Activated naive CD8-positive, alpha-beta T cell treated with anti-CD3 and anti-CD28 coated beads, Interleukin-2, amount 50 U/mL, for 24 hours (primary cell): Measurements from ENCODE around the gene CCR6.
"Not testable (repeated sequence)": the region's sequence is repeated elsewhere in the genome, so short reads cannot be mapped to it uniquely, and the experiment has no call there.

Experiments used
- ATAC-seq: fragments of 150-1000 bp; cut with Tn5 transposase; one replicate; pipeline ENCODE4 v1.10.0; 2021
- DNase-seq: peaks from one replicate; pipeline ENCODE4 v3.0.0; 2021
- H3K27ac Mint-ChIP-seq: one replicate; pipeline ENCODE4 v1.8.0; 2021; ENCODE audit warnings: mild to moderate bottlenecking, mixed read lengths
- H3K27me3 Mint-ChIP-seq: one replicate; pipeline ENCODE4 v1.8.0; 2021; ENCODE audit warnings: mixed read lengths
- H3K36me3 Mint-ChIP-seq: one replicate; pipeline ENCODE4 v1.8.0; 2021; ENCODE audit warnings: low read depth, mixed read lengths
- H3K4me1 Mint-ChIP-seq: one replicate; pipeline ENCODE4 v1.8.0; 2021; ENCODE audit warnings: mixed read lengths
- H3K4me3 Mint-ChIP-seq: one replicate; pipeline ENCODE4 v1.8.0; 2021; ENCODE audit warnings: mild to moderate bottlenecking, moderate library complexity, mixed read lengths
- H3K9me3 Mint-ChIP-seq: one replicate; pipeline ENCODE4 v1.8.0; 2021; ENCODE audit warnings: mixed read lengths

The CCR6 gene

DNA sequence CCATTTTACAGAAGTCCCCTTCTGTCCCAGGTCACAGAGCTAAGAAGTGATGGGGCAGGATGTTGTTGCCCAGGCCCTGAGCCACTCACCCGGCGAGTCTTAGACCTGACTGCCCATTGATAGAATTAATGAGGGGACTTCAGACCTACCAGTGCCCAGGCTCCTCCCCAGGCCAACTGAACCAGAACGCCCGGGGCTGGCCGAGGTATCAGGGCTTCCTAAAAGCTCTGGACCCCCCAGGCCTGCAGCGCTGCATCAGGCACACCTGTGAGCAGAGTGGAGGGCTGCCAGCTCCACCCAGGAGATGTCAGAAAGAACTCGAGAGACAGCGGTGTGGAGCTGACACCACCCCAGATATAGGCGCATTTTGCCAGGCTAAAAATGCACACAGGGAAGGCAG is 31.4 kb downstream of the CCR6 start:
- peaks cover 28% of the 10 kb centered on the region for H3K4me1 Mint-ChIP-seq
- H3K36me3 Mint-ChIP-seq: no peaks in the 10 kb centered on the region
- no peak overlapping the region for H3K4me3 Mint-ChIP-seq
- DNase-seq (no peak), ATAC-seq (no peak)
- peaks cover 2% of the 10 kb centered on the region for H3K27me3 Mint-ChIP-seq
- no peak overlapping the region for H3K27ac Mint-ChIP-seq
- H3K9me3 Mint-ChIP-seq: no peaks in the 10 kb centered on the region

DNA sequence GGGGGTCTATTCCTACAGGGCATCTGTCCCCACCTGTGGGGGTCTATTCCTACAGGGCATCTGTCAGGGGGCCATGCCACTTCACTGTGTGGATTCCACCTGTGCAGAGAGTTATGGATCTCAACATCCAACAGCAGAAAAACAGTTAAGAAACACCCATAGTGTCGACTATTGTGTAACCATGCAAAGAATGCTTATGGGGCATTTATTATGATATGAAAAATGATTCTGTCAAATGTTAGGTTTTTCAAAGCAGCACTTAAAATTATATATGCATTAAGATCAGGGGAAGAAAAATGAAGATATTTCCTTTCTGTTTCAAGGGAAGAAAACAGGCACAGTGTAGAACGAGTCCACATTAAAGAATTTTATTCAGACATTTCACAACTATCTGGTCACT is 32.0 kb downstream of the CCR6 start:
- H3K27me3 Mint-ChIP-seq: peaks cover 2% of the 10 kb centered on the region
- H3K36me3 Mint-ChIP-seq: no peaks in the 10 kb centered on the region
- H3K4me3 Mint-ChIP-seq: no peak overlapping the region
- no peak overlapping the region for H3K27ac Mint-ChIP-seq
- no peak for ATAC-seq
- H3K4me1 Mint-ChIP-seq: peaks cover 28% of the 10 kb centered on the region
- no peak for DNase-seq
- no peaks in the 10 kb centered on the region for H3K9me3 Mint-ChIP-seq

DNA sequence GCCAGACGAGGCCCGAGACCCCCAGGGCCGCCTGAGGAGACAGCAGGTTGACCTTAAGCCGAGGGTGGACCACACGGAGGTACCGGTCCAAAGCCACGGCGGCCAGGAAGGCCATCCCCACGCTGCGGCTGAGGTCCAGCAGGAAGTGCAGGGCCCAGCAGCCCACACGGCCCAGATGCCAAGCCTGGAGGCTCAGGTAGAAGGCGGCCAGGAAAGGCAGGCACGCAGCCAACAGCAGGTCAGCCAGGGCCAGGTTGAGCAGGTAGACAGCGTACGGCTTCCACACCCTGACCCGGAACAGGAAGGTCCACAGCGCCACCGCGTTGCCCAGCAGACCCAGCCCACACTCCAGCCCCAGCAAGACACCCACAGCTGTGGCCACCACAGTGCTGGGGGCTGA is 34.5 kb downstream of the CCR6 start:
- peaks cover 13% of the 10 kb centered on the region for H3K4me1 Mint-ChIP-seq
- H3K9me3 Mint-ChIP-seq: no peaks in the 10 kb centered on the region
- no peak overlapping the region for H3K27ac Mint-ChIP-seq
- H3K27me3 Mint-ChIP-seq: peaks cover 2% of the 10 kb centered on the region
- H3K4me3 Mint-ChIP-seq: no peak overlapping the region
- H3K36me3 Mint-ChIP-seq: no peaks in the 10 kb centered on the region
- no peak for ATAC-seq
- no peak for DNase-seq

DNA sequence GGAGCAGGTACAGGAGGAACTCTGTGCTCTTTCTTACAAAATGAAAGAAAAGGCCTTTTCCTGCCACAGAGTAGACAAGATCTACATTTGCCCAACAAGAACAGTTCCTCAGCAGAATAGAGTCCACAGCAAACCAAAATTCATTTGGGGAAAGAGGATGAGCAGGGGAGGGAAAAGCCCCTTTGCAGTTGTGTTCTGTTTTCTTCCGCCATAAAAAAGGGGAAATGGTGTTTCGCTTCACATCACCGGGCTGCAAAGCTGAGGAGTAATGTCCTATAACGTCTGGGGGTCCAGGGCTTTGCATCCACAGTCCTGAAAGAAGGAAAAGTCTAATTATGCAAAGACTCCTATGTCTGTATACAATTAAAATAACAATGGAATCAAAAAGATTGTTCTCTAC is 35.0 kb downstream of the CCR6 start, which contains the start of gene GPR31:
Gene GPR31, minus strand, starts transcription at position 118 of the 400 bp plus-strand sequence. CDS start 149 bp downstream, outside the sequence.
- Mint-ChIP-seq H3K27me3 (peaks cover 2% of the 10 kb centered on the region), H3K4me1 (peaks cover 10% of the 10 kb centered on the region), H3K36me3 (no peaks in the 10 kb centered on the region), H3K4me3 (no peak within 1 kb of the TSS), H3K9me3 (no peaks in the 10 kb centered on the region), H3K27ac (no peak within 1 kb of the TSS)
- DNase-seq (no peak), ATAC-seq (no peak)

DNA sequence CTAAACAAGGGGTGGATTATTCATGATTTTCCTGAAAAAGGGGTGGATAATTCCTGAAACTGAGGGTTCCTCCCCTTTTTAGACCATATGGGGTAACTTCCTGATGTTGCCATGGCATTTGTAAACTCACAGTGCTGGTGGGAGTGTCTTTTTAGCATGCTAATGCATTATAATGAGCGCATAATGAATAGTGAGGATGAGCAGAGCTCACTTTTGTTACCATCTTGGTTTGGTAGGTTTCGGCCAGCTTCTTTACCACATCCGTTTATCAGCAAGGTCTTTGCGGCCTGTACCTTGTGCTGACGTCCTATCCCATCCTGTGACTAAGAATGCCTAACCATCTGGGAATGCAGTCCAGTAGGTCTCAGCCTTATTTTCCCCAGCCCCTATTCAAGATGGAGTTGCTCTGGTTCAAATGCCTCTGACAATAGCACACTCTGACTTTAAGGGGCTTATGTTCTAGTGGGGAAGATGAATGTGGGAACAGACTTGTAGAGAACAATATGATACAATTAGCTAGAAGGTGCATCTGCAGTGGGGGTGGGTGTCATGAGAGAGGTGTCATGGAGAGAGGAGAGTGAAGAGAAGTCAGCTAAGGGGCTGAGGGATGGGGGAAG is 39.1 kb downstream of the CCR6 start:
- ATAC-seq: no peak
- Mint-ChIP-seq H3K27ac (no peak overlapping the region), H3K36me3 (no peaks in the 10 kb centered on the region), H3K4me1 (no peaks in the 10 kb centered on the region), H3K4me3 (no peak overlapping the region), H3K27me3 (no peaks in the 10 kb centered on the region), H3K9me3 (no peaks in the 10 kb centered on the region)
- DNase-seq: no peak

DNA sequence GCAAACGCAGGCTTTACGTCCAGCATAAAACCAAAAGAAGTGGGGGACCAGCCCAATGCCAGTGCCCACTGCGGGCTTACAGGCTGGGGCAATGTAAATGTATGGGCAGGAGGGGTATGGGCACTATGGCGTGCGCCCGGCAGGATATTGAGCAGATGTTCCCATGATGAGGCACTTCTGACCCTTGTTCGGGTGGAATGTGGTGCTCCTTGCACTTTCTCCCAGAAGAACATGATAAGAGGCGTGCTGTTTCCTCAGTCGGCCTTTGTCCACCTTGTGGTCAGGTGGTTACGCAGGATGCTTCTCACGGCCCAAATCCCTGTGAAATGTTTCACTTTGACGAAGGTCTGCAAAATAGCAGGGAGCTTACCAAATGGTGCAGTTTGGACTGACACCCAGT is 39.7 kb downstream of the CCR6 start:
- Mint-ChIP-seq H3K4me1 (no peaks in the 10 kb centered on the region), H3K27ac (no peak overlapping the region), H3K4me3 (no peak overlapping the region), H3K9me3 (no peaks in the 10 kb centered on the region), H3K36me3 (no peaks in the 10 kb centered on the region), H3K27me3 (no peaks in the 10 kb centered on the region)
- ATAC-seq (no peak), DNase-seq (no peak)

DNA sequence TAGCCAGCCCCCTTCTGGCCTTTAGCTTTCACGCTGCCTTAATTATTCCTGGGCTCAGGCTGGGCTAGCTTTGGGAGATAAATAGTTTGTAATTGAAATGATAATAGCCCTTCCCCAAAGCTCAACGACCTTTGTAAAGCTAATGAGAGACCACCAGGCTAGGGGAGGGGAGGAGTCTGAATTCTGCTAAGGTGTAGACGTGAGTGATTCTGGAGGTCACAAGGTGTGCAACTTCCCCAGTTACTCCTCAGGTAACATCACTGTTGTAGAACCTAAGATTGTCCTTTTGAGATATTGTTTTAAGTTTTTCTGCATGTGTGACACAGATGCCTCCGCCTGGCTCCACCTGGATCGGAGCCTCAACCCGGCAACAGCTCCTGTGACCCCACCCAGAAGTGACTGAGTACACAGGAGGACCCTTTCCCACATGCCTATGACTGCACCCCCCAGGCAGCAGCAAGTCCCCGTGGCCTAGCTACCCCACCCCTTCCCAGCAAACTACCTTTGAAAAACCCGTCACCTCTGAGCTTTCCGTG is 40.6 kb downstream of the CCR6 start:
- no peaks in the 10 kb centered on the region for H3K4me1 Mint-ChIP-seq
- no peaks in the 10 kb centered on the region for H3K36me3 Mint-ChIP-seq
- ATAC-seq: no peak
- no peak for DNase-seq
- H3K27ac Mint-ChIP-seq: no peak overlapping the region
- H3K4me3 Mint-ChIP-seq: no peak overlapping the region
- H3K27me3 Mint-ChIP-seq: no peaks in the 10 kb centered on the region
- no peaks in the 10 kb centered on the region for H3K9me3 Mint-ChIP-seq

DNA sequence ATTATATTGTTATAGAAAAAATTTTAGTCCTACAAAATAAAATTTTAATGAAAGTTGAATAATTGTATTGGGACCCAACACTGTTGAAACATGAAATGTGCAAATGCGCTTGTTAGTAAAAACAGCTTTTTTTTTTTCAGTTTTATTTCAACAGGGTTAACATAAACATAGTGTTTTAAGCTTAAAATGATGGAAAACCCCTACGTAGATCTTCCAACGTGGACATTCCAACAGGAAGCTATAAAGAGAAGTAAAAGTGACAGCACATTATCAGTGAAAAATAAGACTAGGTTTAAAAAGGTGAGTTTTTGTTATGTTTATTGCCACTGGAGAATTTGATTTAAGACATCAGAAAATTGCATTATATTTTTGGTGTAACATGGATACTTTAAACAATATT is 41.4 kb downstream of the CCR6 start:
- H3K4me3 Mint-ChIP-seq: no peak overlapping the region
- no peaks in the 10 kb centered on the region for H3K4me1 Mint-ChIP-seq
- H3K9me3 Mint-ChIP-seq: no peaks in the 10 kb centered on the region
- ATAC-seq: no peak
- no peak for DNase-seq
- no peaks in the 10 kb centered on the region for H3K36me3 Mint-ChIP-seq
- no peak overlapping the region for H3K27ac Mint-ChIP-seq
- no peaks in the 10 kb centered on the region for H3K27me3 Mint-ChIP-seq

DNA sequence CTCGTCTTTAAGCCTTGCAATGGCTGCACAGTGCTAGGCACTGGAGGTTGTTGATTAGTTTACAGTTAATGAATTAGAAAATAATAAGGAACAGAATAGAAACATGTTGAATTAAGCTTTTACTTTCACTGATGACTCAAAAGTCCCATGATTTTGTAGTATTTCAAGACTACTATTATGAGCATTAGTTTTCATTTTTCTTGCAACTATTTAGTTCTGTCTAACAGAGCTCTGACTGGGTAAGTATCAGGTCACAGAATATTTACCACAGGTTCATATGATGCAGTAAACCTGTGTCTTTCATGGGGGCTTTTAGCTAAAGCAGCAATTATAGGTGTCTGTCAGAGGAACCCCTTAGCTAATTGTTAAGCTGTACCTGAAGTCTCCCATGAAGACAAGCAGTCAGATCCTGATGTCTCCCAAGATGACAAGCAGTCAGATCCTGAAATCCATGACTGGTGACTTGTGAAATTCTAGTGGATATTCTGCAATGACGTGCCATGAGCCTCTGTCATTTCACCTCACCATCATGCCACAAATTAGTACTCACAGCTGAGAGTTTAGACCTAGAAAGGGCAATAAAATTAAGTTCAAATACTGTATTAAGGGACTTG is 43.1 kb downstream of the CCR6 start:
- ATAC-seq (no peak), DNase-seq (no peak)
- no peaks in the 10 kb centered on the region for H3K4me1 Mint-ChIP-seq

DNA sequence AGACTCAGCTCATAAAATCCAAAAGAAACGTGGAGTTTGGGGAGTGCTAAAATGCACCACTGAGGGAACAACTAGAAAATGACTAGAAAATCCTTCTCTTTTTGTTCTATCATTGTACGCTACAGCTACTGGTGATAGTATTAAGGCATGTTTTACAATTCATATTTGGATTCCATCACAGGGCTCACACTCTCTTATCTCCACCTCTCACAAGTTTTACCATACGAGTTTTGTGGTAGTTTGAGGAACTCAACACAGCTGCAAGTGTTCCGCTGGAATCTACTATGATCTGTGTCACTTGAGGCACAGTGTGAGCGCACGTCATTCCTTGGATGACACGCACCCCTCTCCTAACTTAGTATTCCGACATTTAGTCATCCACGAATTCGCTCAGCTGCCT is 44.8 kb downstream of the CCR6 start:
- not testable (repeated sequence) for H3K9me3 Mint-ChIP-seq, H3K27ac Mint-ChIP-seq, H3K36me3 Mint-ChIP-seq, DNase-seq, H3K4me3 Mint-ChIP-seq, H3K4me1 Mint-ChIP-seq, ATAC-seq
- peaks cover 14% of the 10 kb centered on the region for H3K27me3 Mint-ChIP-seq

More for the DNA sequence above, 43.1 kb downstream of the CCR6 start:
- H3K36me3 Mint-ChIP-seq: no peaks in the 10 kb centered on the region
- H3K27me3 Mint-ChIP-seq: peaks cover 4% of the 10 kb centered on the region
- H3K9me3 Mint-ChIP-seq: no peaks in the 10 kb centered on the region
- H3K4me3 Mint-ChIP-seq: no peak overlapping the region
- no peak overlapping the region for H3K27ac Mint-ChIP-seq

DNA sequence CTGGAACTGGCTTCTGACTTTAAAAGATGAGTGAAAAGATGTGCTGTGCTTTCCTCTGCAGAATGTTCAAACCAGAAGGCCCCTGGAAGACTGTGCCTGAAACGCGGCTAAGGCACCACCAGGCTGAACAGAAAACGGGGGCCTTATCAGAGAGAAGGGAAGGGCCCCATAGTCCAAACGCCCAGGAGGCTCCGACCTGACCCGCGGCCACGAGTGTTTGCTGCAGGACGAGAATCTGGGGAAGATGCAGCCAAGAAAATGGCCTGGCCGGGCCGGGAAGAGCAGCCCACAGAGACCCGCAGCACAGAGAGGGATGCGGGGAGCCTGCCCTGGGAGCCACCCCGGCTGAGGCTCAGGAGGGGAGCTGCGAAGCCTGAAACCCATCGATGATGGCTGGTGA is 45.4 kb downstream of the CCR6 start:
- not testable (repeated sequence) for H3K27ac Mint-ChIP-seq, H3K9me3 Mint-ChIP-seq, DNase-seq, ATAC-seq, H3K4me1 Mint-ChIP-seq, H3K4me3 Mint-ChIP-seq, H3K36me3 Mint-ChIP-seq
- H3K27me3 Mint-ChIP-seq: peaks cover 14% of the 10 kb centered on the region

DNA sequence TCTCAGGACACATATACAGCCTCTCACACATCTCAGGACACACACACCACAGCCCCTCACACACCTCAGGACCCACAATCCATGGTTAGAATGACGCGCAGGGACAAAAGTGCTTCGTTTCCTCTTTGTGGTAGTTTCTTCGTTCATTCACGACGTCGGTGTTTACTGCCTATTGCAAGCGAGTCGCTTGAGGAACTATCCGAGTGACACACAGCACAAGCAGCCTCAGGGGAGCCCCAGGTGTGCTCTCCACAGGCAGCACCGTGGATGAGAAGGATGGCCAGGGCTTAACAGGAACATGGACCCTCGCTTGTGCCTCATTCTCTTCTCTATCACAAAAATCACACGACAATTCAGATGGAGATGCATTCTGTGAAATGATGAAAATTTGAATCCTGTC is 47.0 kb downstream of the CCR6 start:
- H3K27me3 Mint-ChIP-seq: peaks cover 14% of the 10 kb centered on the region
- DNase-seq, H3K36me3 Mint-ChIP-seq, ATAC-seq, H3K4me3 Mint-ChIP-seq, H3K27ac Mint-ChIP-seq, H3K9me3 Mint-ChIP-seq, H3K4me1 Mint-ChIP-seq: not testable (repeated sequence)

DNA sequence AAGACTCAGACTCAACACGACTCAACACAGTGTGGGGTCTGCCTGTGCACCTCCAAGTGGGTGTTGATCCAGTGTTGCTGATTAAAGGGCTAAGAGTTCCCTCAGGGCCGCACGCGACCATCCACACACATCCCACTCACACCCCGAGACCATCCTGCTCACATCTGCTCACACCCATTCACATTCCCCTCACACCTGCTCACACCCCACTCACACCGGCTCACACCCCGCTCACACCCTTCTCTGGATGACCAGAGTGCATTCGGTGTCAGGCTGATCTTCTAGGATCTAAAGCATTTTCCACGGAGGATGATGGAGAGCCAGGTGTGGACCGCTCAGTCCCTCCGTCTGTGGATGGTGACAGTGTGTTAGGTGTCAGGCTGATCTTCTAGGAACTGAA is 48.4 kb downstream of the CCR6 start:
- not testable (repeated sequence) for H3K9me3 Mint-ChIP-seq, H3K36me3 Mint-ChIP-seq, H3K4me3 Mint-ChIP-seq, H3K4me1 Mint-ChIP-seq, DNase-seq, H3K27ac Mint-ChIP-seq, ATAC-seq
- H3K27me3 Mint-ChIP-seq: peaks cover 14% of the 10 kb centered on the region

DNA sequence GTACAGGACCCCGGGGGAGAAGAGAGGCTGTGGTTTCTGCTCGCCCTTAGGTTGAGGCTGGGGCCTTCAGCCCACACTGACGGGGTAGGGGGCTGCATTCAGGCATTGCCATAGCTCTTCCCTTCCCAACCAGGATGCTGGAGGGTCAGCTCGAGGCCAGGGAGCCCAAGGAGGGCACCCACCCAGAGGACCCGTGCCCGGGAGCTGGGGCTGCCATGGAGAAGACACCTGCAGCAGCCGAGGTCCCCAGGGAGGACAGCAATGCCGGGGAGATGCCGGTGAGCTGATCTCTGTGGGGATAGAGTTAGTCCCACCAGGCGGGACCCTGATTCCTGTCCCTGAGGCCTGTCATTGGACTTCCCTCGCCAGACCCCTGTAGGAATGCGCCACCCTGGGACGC is 49.1 kb downstream of the CCR6 start:
- peaks cover 15% of the 10 kb centered on the region for H3K27me3 Mint-ChIP-seq
- H3K27ac Mint-ChIP-seq, H3K4me1 Mint-ChIP-seq, H3K36me3 Mint-ChIP-seq, DNase-seq, ATAC-seq, H3K4me3 Mint-ChIP-seq, H3K9me3 Mint-ChIP-seq: not testable (repeated sequence)

DNA sequence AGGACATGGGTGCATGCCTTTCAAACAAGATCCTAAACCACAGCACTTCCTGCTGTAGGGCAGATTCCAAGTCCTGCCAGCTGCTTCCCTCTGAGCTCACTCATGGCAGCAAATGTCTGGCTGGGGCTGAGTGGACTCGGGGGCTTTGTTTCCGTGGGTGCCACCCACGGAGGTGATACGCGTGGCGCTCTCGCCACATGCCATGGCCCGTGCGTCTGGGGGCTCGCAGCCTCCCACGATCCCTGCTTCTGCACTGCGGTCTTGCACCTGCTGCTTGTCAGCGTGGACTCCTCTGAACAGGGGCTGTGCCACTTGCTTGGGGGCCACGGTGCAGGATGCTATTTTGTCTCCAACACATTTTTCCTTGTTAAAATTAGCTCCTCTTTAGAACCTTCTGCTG is 54.4 kb downstream of the CCR6 start:
- not testable (repeated sequence) for H3K36me3 Mint-ChIP-seq, H3K27ac Mint-ChIP-seq, H3K9me3 Mint-ChIP-seq, DNase-seq, H3K4me1 Mint-ChIP-seq, H3K4me3 Mint-ChIP-seq, H3K27me3 Mint-ChIP-seq
- peak; percentile 22 for ATAC-seq
